WTC11 (cell line): ENCODE data around the gene TRIM46.

Experiments used
- ATF2 ChIP-seq: sonication (generic); formaldehyde crosslinking; IDR thresholded peaks from 2 replicates; pipeline ENCODE4 v1.8.1; 2022; ENCODE audit warnings: low read depth, missing genetic modification reagents, borderline replicate concordance
- CREB1 ChIP-seq: sonication (generic); formaldehyde crosslinking; IDR thresholded peaks from 2 replicates; pipeline ENCODE4 v1.8.0; 2023; ENCODE audit warnings: mild to moderate bottlenecking, missing genetic modification reagents
- CREM ChIP-seq: sonication (generic); formaldehyde crosslinking; IDR thresholded peaks from 2 replicates; pipeline ENCODE4 v1.8.1; 2022; ENCODE audit warnings: mild to moderate bottlenecking, missing genetic modification reagents, moderate library complexity
- CTCF ChIP-seq: fragments of 200-600 bp; IDR thresholded peaks from 2 replicates; pipeline ENCODE4 v1.8.0; 2022; ENCODE audit warnings: antibody characterized with exemption
- FOXP1 ChIP-seq: sonication (generic); formaldehyde crosslinking; IDR thresholded peaks from 2 replicates; pipeline ENCODE4 v1.8.0; 2022; ENCODE audit warnings: missing genetic modification reagents, mild to moderate bottlenecking, moderate library complexity, borderline replicate concordance
- FOXP4 ChIP-seq: sonication (generic); formaldehyde crosslinking; IDR thresholded peaks from 2 replicates; pipeline ENCODE4 v1.8.0; 2022; ENCODE audit warnings: mild to moderate bottlenecking, missing genetic modification reagents
- MLX ChIP-seq: sonication (generic); formaldehyde crosslinking; IDR thresholded peaks from 2 replicates; pipeline ENCODE4 v1.8.1; 2023; ENCODE audit warnings: mild to moderate bottlenecking, missing genetic modification reagents, moderate library complexity
- TF ChIP-seq, protein P1 (sequence below): sonication (generic); formaldehyde crosslinking; conservative IDR thresholded peaks from 2 replicates; pipeline ENCODE4 v1.8.1; 2023; ENCODE audit warnings: mild to moderate bottlenecking, low read depth, missing genetic modification reagents, moderate library complexity
- TF ChIP-seq, protein P2 (sequence below): sonication (generic); formaldehyde crosslinking; IDR thresholded peaks from 2 replicates; pipeline ENCODE4 v1.8.1; 2023; ENCODE audit warnings: mild to moderate bottlenecking, moderate library complexity, missing genetic modification reagents

- no peak for TF ChIP-seq CREB1
- TF ChIP-seq, protein P1, sequence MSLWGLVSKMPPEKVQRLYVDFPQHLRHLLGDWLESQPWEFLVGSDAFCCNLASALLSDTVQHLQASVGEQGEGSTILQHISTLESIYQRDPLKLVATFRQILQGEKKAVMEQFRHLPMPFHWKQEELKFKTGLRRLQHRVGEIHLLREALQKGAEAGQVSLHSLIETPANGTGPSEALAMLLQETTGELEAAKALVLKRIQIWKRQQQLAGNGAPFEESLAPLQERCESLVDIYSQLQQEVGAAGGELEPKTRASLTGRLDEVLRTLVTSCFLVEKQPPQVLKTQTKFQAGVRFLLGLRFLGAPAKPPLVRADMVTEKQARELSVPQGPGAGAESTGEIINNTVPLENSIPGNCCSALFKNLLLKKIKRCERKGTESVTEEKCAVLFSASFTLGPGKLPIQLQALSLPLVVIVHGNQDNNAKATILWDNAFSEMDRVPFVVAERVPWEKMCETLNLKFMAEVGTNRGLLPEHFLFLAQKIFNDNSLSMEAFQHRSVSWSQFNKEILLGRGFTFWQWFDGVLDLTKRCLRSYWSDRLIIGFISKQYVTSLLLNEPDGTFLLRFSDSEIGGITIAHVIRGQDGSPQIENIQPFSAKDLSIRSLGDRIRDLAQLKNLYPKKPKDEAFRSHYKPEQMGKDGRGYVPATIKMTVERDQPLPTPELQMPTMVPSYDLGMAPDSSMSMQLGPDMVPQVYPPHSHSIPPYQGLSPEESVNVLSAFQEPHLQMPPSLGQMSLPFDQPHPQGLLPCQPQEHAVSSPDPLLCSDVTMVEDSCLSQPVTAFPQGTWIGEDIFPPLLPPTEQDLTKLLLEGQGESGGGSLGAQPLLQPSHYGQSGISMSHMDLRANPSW: no peak
- TF ChIP-seq FOXP4 (CRISPR knock-in tag): no peak
- no peak for TF ChIP-seq CREM (CRISPR knock-in tag)
- TF ChIP-seq CTCF: no peak
- TF ChIP-seq, protein P2, sequence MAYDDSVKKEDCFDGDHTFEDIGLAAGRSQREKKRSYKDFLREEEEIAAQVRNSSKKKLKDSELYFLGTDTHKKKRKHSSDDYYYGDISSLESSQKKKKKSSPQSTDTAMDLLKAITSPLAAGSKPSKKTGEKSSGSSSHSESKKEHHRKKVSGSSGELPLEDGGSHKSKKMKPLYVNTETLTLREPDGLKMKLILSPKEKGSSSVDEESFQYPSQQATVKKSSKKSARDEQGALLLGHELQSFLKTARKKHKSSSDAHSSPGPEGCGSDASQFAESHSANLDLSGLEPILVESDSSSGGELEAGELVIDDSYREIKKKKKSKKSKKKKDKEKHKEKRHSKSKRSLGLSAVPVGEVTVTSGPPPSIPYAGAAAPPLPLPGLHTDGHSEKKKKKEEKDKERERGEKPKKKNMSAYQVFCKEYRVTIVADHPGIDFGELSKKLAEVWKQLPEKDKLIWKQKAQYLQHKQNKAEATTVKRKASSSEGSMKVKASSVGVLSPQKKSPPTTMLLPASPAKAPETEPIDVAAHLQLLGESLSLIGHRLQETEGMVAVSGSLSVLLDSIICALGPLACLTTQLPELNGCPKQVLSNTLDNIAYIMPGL: no peak
- TF ChIP-seq FOXP1 (CRISPR knock-in tag): no peak
- TF ChIP-seq ATF2: no peak
- TF ChIP-seq MLX (CRISPR knock-in tag): no peak
Observed at GRCh38 chr1:155197901-155198546, 24.4 kb downstream of the TRIM46 start.
